IMR-90 (cell line): ENCODE results near the gene TUBB4A. TPM values are rescaled to one million over a fixed set of nuclear protein-coding genes. Genes with fewer than 3 reads are reported as not detected.

ENCODE experiments used
- ATAC-seq: fragments of 200-7000 bp; cut with Tn5 transposase; 2 replicates; pipeline ENCODE4 v1.9.1; 2020; ENCODE audit warnings: low read depth, mild to moderate bottlenecking, moderate library complexity
- BruUV-seq: library from RNA; stranded (reverse); fragments of 400-500 nt; replicated peaks from 2 replicates; lab custom pipeline; 2021; lab: Mats Ljungman, UMichigan
- CTCF ChIA-PET: fragments of 300-600 bp; formaldehyde crosslinking; extraction: SDS; loops from one replicate; lab custom pipeline; 2021; ENCODE audit warnings: antibody characterized with exemption; lab: Yijun Ruan, JAX
- POLR2A ChIA-PET: fragments of 300-600 bp; sonication (Branson Sonifier 250); formaldehyde crosslinking; loops from one replicate; lab custom pipeline; 2022; ENCODE audit warnings: antibody characterized with exemption; ENCODE audit not compliant: unreplicated experiment; lab: Charles Lee
- DNase-seq: peaks from one replicate; pipeline ENCODE4 v3.0.0; 2013
- H2AFZ ChIP-seq: replicated peaks from 2 replicates; pipeline ENCODE3; 2013; ENCODE audit warnings: low read length, mild to moderate bottlenecking; ENCODE audit not compliant: poor library complexity
- H2AK5ac ChIP-seq: 2 replicates; pipeline ENCODE4 v1.6.1; 2013; ENCODE audit warnings: low read depth, low read length, inconsistent platforms
- H2AK9ac ChIP-seq: replicated peaks from 2 replicates; pipeline ENCODE3; 2013; ENCODE audit warnings: mild to moderate bottlenecking, low read depth, low read length, moderate library complexity; ENCODE audit not compliant: poor library complexity
- H2BK120ac ChIP-seq: 2 replicates; pipeline ENCODE4 v1.6.1; 2013; ENCODE audit warnings: low read depth, low read length, inconsistent platforms
- H2BK15ac ChIP-seq: 3 replicates; pipeline ENCODE4 v1.6.1; 2013; ENCODE audit warnings: low read depth, low read length, inconsistent platforms
- H2BK20ac ChIP-seq: 2 replicates; pipeline ENCODE4 v1.6.1; 2013; ENCODE audit warnings: low read depth, mild to moderate bottlenecking, inconsistent platforms, low read length, moderate library complexity
- H2BK5ac ChIP-seq: 2 replicates; pipeline ENCODE4 v1.6.1; 2013; ENCODE audit warnings: mild to moderate bottlenecking, low read depth, low read length, inconsistent platforms; ENCODE audit not compliant: poor library complexity, severe bottlenecking
- H3K14ac ChIP-seq: replicated peaks from 2 replicates; pipeline ENCODE4 v1.6.1; 2013; ENCODE audit warnings: low read depth, low read length, inconsistent platforms
- H3K18ac ChIP-seq: 2 replicates; pipeline ENCODE4 v1.6.1; 2013; ENCODE audit warnings: low read depth, low read length, control low read depth
- H3K23ac ChIP-seq: 2 replicates; pipeline ENCODE4 v1.6.1; 2013; ENCODE audit warnings: low read depth, low read length, inconsistent platforms
- H3K27ac ChIP-seq: 2 replicates; pipeline ENCODE4 v1.5.1; 2013; ENCODE audit warnings: mild to moderate bottlenecking, control low read depth, low read length; ENCODE audit not compliant: insufficient read depth
- H3K27me3 ChIP-seq: 2 replicates; pipeline ENCODE4 v1.6.1; 2013; ENCODE audit warnings: low read length; ENCODE audit not compliant: control insufficient read depth, insufficient read depth
- H3K36me3 ChIP-seq: 2 replicates; pipeline ENCODE4 v1.6.1; 2013; ENCODE audit warnings: low read length, mixed read lengths; ENCODE audit not compliant: control insufficient read depth, insufficient read depth
- H3K4ac ChIP-seq: 2 replicates; pipeline ENCODE4 v1.6.1; 2013; ENCODE audit warnings: low read depth, low read length, inconsistent platforms
- H3K4me1 ChIP-seq: 2 replicates; pipeline ENCODE4 v1.6.1; 2013; ENCODE audit warnings: low read length, mixed read lengths; ENCODE audit not compliant: control insufficient read depth, insufficient read depth
- H3K4me2 ChIP-seq: 2 replicates; pipeline ENCODE4 v1.6.1; 2013; ENCODE audit warnings: low read depth, mild to moderate bottlenecking, control low read depth, low read length, moderate library complexity
- H3K4me3 ChIP-seq: 2 replicates; pipeline ENCODE4 v1.5.1; 2013; ENCODE audit warnings: low read depth, mild to moderate bottlenecking, control low read depth, low read length, moderate library complexity; ENCODE audit not compliant: insufficient read depth
- H3K56ac ChIP-seq: 2 replicates; pipeline ENCODE4 v1.6.1; 2013; ENCODE audit warnings: low read length, inconsistent platforms; ENCODE audit not compliant: insufficient read depth; ENCODE audit errors: extremely low read depth
- H3K79me1 ChIP-seq, 2 experiments: 2 replicates each; pipeline ENCODE4 v1.6.1; 2013; ENCODE audit warnings: low read length in 2 of 2, inconsistent platforms in 1 of 2, low read depth in 1 of 2
- H3K9ac ChIP-seq: 2 replicates; pipeline ENCODE4 v1.6.1; 2013; ENCODE audit warnings: low read depth, low read length, control low read depth
- H3K9me1 ChIP-seq: 2 replicates; pipeline ENCODE4 v1.6.1; 2013; ENCODE audit warnings: low read length, inconsistent platforms; ENCODE audit not compliant: insufficient read depth
- H3K9me3 ChIP-seq: 2 replicates; pipeline ENCODE4 v1.6.1; 2013; ENCODE audit warnings: low read length; ENCODE audit not compliant: control insufficient read depth, insufficient read depth
- H4K20me1 ChIP-seq: 2 replicates; pipeline ENCODE4 v1.6.1; 2013; ENCODE audit warnings: low read length, inconsistent platforms; ENCODE audit not compliant: insufficient read depth
- H4K5ac ChIP-seq: 2 replicates; pipeline ENCODE4 v1.6.1; 2013; ENCODE audit warnings: mild to moderate bottlenecking, low read depth, low read length, control low read depth
- H4K8ac ChIP-seq, 2 experiments: 2 replicates each; pipeline ENCODE4 v1.6.1; 2013; ENCODE audit warnings: low read depth in 2 of 2, low read length in 2 of 2, control low read depth in 1 of 2, inconsistent platforms in 1 of 2
- H4K91ac ChIP-seq: 2 replicates; pipeline ENCODE4 v1.6.1; 2013; ENCODE audit warnings: low read depth, low read length, inconsistent platforms; ENCODE audit not compliant: insufficient read depth
- MAZ ChIP-seq: IDR thresholded peaks from 2 replicates; pipeline ENCODE4 v1.6.1; 2012; ENCODE audit warnings: low read depth, mild to moderate bottlenecking, low read length, improper control_type of control experiment, moderate library complexity, borderline replicate concordance
- RCOR1 ChIP-seq: IDR thresholded peaks from 2 replicates; pipeline ENCODE4 v1.6.1; 2012; ENCODE audit warnings: mild to moderate bottlenecking, low read length, improper control_type of control experiment; ENCODE audit not compliant: insufficient replicate concordance
- USF2 ChIP-seq: fragments of 150-350 bp; IDR thresholded peaks from 2 replicates; pipeline ENCODE4 v1.6.1; 2017; ENCODE audit warnings: mild to moderate bottlenecking, antibody characterized with exemption, low read length, low read depth
- WGBS, 2 experiments: methylation state at CpG; one replicate each; pipeline versions ENCODE4 v1.1.5 to v1.1.7; 2013; ENCODE audit warnings: missing lambda C conversion rate in 2 of 2; ENCODE audit not compliant: insufficient read length in 1 of 2; ENCODE audit errors: extremely low coverage in 2 of 2; 5-methylcytosine and 5-hydroxymethylcytosine counted together
- dilution Hi-C: fragments of 300-500 bp; cut with HindIII; formaldehyde crosslinking; loops from one replicate; pipeline ENCODE4 v1.14.3; 2018; ENCODE audit warnings: low sequenced_read_pairs; ENCODE audit not compliant: unreplicated experiment
- in situ Hi-C: fragments of 300-500 bp; cut with MboI; formaldehyde crosslinking; loops from 3 replicates; pipeline ENCODE4 v1.14.3; 2019; ENCODE audit warnings: low sequenced_read_pairs, inconsistent platforms, mixed read lengths
- intact Hi-C: fragments of 100-400 bp; cut with micrococcal nuclease; formaldehyde crosslinking; loops from 2 replicates; pipeline ENCODE4 v1.10.0; 2022
- polyA plus RNA-seq, 3 experiments: library from polyadenylated mRNA; depleted of rRNA; stranded (reverse); fragments of >200 nt; gene quantifications; 2 replicates each; pipeline ENCODE4 v1.2.3, GENCODE V29; 2012; ENCODE audit warnings: low replicate concordance in 1 of 3
- total RNA-seq: library from RNA; depleted of rRNA; stranded (reverse); fragments of >200 nt; gene quantifications from 2 replicates; pipeline ENCODE4 v1.2.3, GENCODE V29; 2012

Gene TUBB4A
- total and polyA plus RNA-seq, 2 of the 4 experiments (the other 2 are of a cell fraction): not detected

GRCh38 chr19:6473647-6474046 is 28.5 kb downstream of the TUBB4A start:
- no peak for DNase-seq
- Histone ChIP-seq H2BK120ac (no peak overlapping the region), H3K27ac (no peak overlapping the region), H2AK5ac (no peak overlapping the region), H3K36me3 (no peaks in the 10 kb centered on the region), H4K8ac (no peak overlapping the region), H3K4me1 (no peaks in the 10 kb centered on the region), H2BK15ac (no peak overlapping the region), H3K79me1 (no peaks in the 10 kb centered on the region), H3K4ac (no peak overlapping the region), H2AFZ (no peak overlapping the region), H2BK20ac (no peak overlapping the region), H4K20me1 (no peaks in the 10 kb centered on the region), H3K9ac (no peak overlapping the region), H2AK9ac (no peak overlapping the region), H3K23ac (no peak overlapping the region), H3K18ac (no peak overlapping the region), H4K91ac (no peak overlapping the region), H3K4me3 (no peak overlapping the region), H3K14ac (no peak overlapping the region), H3K56ac (no peak overlapping the region), H3K27me3 (peaks cover 13% of the 10 kb centered on the region), H3K9me3 (peaks cover 3% of the 10 kb centered on the region; the same call in 1 of the 2 replicates), H4K5ac (no peak overlapping the region), H3K9me1 (no peaks in the 10 kb centered on the region), H2BK5ac (no peak overlapping the region), H3K4me2 (no peak overlapping the region)
- BruUV-seq: no TSS peak
- ChIA-PET POLR2A (no interaction called here), CTCF (no interaction called here)
- WGBS, 2 experiments: no CpG with 5 or more reads among the region's 9 CpGs
- TF ChIP-seq MAZ (no peak), USF2 (no peak), RCOR1 (no peak)
- dilution Hi-C loops: no loop called here
- in situ Hi-C loops: no loop called here
- no peak for ATAC-seq
- intact Hi-C loops: no loop called here
